Stimulated activated effector memory CD8-positive, alpha-beta T cell treated with anti-CD3 and anti-CD28 coated beads, Interleukin-12 subunit alpha, Interleukin-12 subunit beta, amount 100 ng/mL, for 72 hours (primary cell): Measurements from ENCODE around the gene DNM2.
"Not testable (repeated sequence)": the region's sequence is repeated elsewhere in the genome, so short reads cannot be mapped to it uniquely, and the experiment has no call there.

Experiments used
- ATAC-seq: fragments of 150-1000 bp; cut with Tn5 transposase; 2 replicates; pipeline ENCODE4 v1.10.0; 2021
- DNase-seq, 2 donors: peaks; one replicate each; pipeline ENCODE4 v3.0.0; 2021 to 2022; ENCODE audit warnings: low spot score in 2 of 2
- H3K27ac Mint-ChIP-seq: one replicate; pipeline ENCODE4 v1.8.0; 2022; ENCODE audit warnings: mild to moderate bottlenecking, mixed read lengths
- H3K36me3 Mint-ChIP-seq: one replicate; pipeline ENCODE4 v1.8.0; 2022; ENCODE audit warnings: mild to moderate bottlenecking, mixed read lengths
- H3K4me1 Mint-ChIP-seq: one replicate; pipeline ENCODE4 v1.8.0; 2022; ENCODE audit warnings: mixed read lengths
- H3K4me3 Mint-ChIP-seq: one replicate; pipeline ENCODE4 v1.8.0; 2022; ENCODE audit warnings: mild to moderate bottlenecking, mixed read lengths
- H3K9me3 Mint-ChIP-seq: one replicate; pipeline ENCODE4 v1.8.0; 2022; ENCODE audit warnings: mixed read lengths

DNM2 gene

GRCh38 chr19:10871711-10872545, 154.0 kb downstream of the DNM2 start:
- ATAC-seq (peak; percentile 8), DNase-seq (peak; percentile 35 to 69)
- Mint-ChIP-seq H3K9me3 (no peaks in the 10 kb centered on the region), H3K27ac (peak overlapping the region; percentile 82), H3K4me1 (peaks cover 39% of the 10 kb centered on the region), H3K36me3 (peaks cover 27% of the 10 kb centered on the region), H3K4me3 (peak overlapping the region; percentile 79)

- DNase-seq (peak in 1 of 2 donors; percentile 56), ATAC-seq (no peak)
- peak overlapping the region; percentile 82 for H3K27ac Mint-ChIP-seq
- H3K4me1 Mint-ChIP-seq, result peaks cover 41% of the 10 kb centered on the region
- H3K9me3 Mint-ChIP-seq, result no peaks in the 10 kb centered on the region
- peak overlapping the region; percentile 79 for H3K4me3 Mint-ChIP-seq
- peaks cover 27% of the 10 kb centered on the region for H3K36me3 Mint-ChIP-seq
Measured at GRCh38 chr19:10872546-10873107, 154.7 kb downstream of the DNM2 start.

- Mint-ChIP-seq H3K4me1 (peaks cover 43% of the 10 kb centered on the region), H3K27ac (no peak overlapping the region), H3K4me3 (peak overlapping the region; percentile 17), H3K9me3 (no peaks in the 10 kb centered on the region), H3K36me3 (peaks cover 27% of the 10 kb centered on the region)
- DNase-seq (no peak), ATAC-seq (no peak)
Measured at GRCh38 chr19:10874024-10874423, 156.1 kb downstream of the DNM2 start.

DNA sequence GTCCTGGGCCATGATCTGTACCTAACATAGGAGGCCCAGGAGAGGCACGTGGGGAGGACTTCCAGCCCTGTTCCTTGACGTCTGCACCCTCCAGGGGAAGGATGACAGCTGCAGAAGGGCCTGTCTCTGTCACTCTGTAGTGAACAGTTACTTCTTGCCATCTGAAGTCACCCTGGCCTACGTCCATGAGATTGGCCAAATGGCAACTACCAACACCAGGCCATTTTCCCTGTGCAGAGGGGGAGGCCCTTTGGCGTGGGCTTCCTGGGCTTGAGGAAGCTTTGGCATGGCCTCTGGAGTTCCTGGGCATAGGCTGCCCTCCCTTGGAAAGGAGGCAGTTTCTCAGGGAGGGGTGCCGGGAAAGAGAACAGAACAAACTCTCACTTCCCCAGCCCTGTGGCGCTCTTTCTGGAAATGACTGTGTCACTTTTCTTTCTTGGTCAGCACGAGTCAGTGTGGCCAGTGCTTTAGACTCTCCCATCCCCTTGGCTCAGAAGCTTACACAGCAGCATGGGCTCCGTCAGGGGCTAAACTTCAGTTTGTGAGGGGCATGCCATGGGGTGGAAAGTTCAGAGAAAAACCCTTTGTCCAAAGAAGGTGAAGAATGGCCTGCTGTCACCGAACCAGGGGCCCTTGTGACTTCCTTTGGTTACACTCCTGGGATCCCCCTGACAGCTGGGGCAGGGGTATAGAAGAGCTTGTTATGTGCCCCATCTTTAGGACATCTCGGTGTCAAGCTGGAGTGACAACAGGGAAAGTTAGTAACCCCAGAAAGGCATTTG, 158.8 kb downstream of the DNM2 start:
- ATAC-seq (peak; percentile 72), DNase-seq (peak in 1 of 2 donors; percentile 76)
- Mint-ChIP-seq H3K4me1 (peaks cover 34% of the 10 kb centered on the region), H3K9me3 (no peaks in the 10 kb centered on the region), H3K4me3 (peak overlapping the region; percentile 42), H3K36me3 (peaks cover 27% of the 10 kb centered on the region), H3K27ac (peak overlapping the region; percentile 54)

DNA sequence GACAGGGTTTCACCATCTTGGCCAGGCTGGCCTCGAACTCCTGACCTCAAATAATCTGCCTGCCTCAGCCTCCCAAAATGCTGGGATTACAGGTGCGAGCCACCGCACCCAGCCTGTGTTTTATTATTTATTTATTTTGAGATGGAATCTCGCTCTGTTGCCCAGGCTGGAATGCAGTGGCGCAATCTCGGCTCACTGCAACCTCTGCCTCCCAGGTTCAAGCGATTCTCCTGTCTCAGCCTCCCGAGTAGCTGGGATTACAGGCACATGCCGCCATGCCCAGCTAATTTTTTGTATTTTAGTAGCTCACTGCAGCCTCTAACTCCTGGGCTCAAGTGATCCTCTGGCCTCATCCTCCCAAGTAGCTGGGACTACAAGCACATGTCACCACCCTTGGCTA, 159.7 kb downstream of the DNM2 start:
- peaks cover 31% of the 10 kb centered on the region for H3K4me1 Mint-ChIP-seq
- peak overlapping the region; percentile 88 for H3K27ac Mint-ChIP-seq
- H3K4me3 Mint-ChIP-seq, result peak overlapping the region; percentile 46
- H3K9me3 Mint-ChIP-seq, ATAC-seq, DNase-seq: not testable (repeated sequence)
- H3K36me3 Mint-ChIP-seq, result peaks cover 25% of the 10 kb centered on the region

- peak overlapping the region; percentile 46 for H3K4me3 Mint-ChIP-seq
Measured at GRCh38 chr19:10878253-10878652, 160.4 kb downstream of the DNM2 start.

More at GRCh38 chr19:10878253-10878652, 160.4 kb downstream of the DNM2 start:
- DNase-seq, result no peak
- ATAC-seq, result peak; percentile 29
- Mint-ChIP-seq H3K9me3 (no peaks in the 10 kb centered on the region), H3K36me3 (peaks cover 23% of the 10 kb centered on the region), H3K4me1 (peaks cover 27% of the 10 kb centered on the region), H3K27ac (peak overlapping the region; percentile 88)
